Stimulated activated CD8-positive, alpha-beta memory T cell treated with anti-CD3 and anti-CD28 coated beads, Interleukin-15, amount 100 ng/mL, for 4 hours (primary cell): ENCODE data around the gene GPRIN1.

Source experiments
- DNase-seq, 2 donors: peaks; one replicate each; pipeline ENCODE4 v3.0.0-alpha.2; 2020; ENCODE audit warnings: low read depth in 2 of 2

Gene GPRIN1

GRCh38 chr5:176643491-176644219, 33.7 kb upstream of the GPRIN1 start:
- DNase-seq = no peak

- no peak for DNase-seq
Observed at GRCh38 chr5:176642675-176643490, 32.9 kb upstream of the GPRIN1 start.

- DNase-seq = no peak
Observed at GRCh38 chr5:176640616-176641015, 30.7 kb upstream of the GPRIN1 start.

GRCh38 chr5:176639981-176640380, 30.0 kb upstream of the GPRIN1 start:
- no peak for DNase-seq

GRCh38 chr5:176639208-176639607, 29.3 kb upstream of the GPRIN1 start:
- no peak for DNase-seq

GRCh38 chr5:176638437-176638836, 28.5 kb upstream of the GPRIN1 start:
- no peak for DNase-seq

- DNase-seq = no peak
Observed at GRCh38 chr5:176637556-176637955, 27.6 kb upstream of the GPRIN1 start.

- no peak for DNase-seq
Observed at GRCh38 chr5:176636426-176636825, 26.5 kb upstream of the GPRIN1 start.

GRCh38 chr5:176633598-176633997, 23.6 kb upstream of the GPRIN1 start:
- no peak for DNase-seq

- DNase-seq = no peak
Observed at GRCh38 chr5:176632745-176633144, 22.8 kb upstream of the GPRIN1 start.

- no peak for DNase-seq
Observed at GRCh38 chr5:176631383-176632200, 21.6 kb upstream of the GPRIN1 start.

- DNase-seq = no peak
Observed at GRCh38 chr5:176630681-176631222, 20.8 kb upstream of the GPRIN1 start.

GRCh38 chr5:176629853-176630680, 20.1 kb upstream of the GPRIN1 start, which contains the start of the genes EIF4E1B and SNCB:
Gene EIF4E1B (plus strand): TSS chr5:176630675. CDS start chr5:176642788, 12,113 bp downstream.
Gene SNCB (minus strand): TSS chr5:176630534. CDS start chr5:176629654, 880 bp downstream.
- DNase-seq = peak in 1 of 2 donors; percentile 31

- DNase-seq = no peak
Observed at GRCh38 chr5:176629317-176629852, 19.4 kb upstream of the GPRIN1 start.

GRCh38 chr5:176628406-176629228, 18.7 kb upstream of the GPRIN1 start:
- DNase-seq = no peak

- DNase-seq = no peak
Observed at GRCh38 chr5:176627582-176627981, 17.6 kb upstream of the GPRIN1 start.

GRCh38 chr5:176626876-176627236, 16.9 kb upstream of the GPRIN1 start:
- DNase-seq = no peak

GRCh38 chr5:176625966-176626875, 16.3 kb upstream of the GPRIN1 start:
- no peak for DNase-seq

GRCh38 chr5:176625512-176625911, 15.6 kb upstream of the GPRIN1 start:
- no peak for DNase-seq
